Caco-2 (cell line): Measurements from ENCODE around the gene MEGF11. TPM values are rescaled to one million over a fixed set of nuclear protein-coding genes. Genes with fewer than 3 reads are reported as not detected.

ENCODE experiments used
- BruUV-seq: library from RNA; stranded (reverse); fragments of 400-500 nt; replicated peaks from 2 replicates; lab custom pipeline; 2021; lab: Mats Ljungman, UMichigan
- CTCF ChIA-PET: fragments of 300-600 bp; sonication (Branson Sonifier 250); formaldehyde crosslinking; loops from one replicate; lab custom pipeline; 2022; ENCODE audit warnings: antibody characterized with exemption; lab: Charles Lee
- POLR2A ChIA-PET: fragments of 300-600 bp; sonication (Branson Sonifier 250); formaldehyde crosslinking; loops from one replicate; lab custom pipeline; 2022; ENCODE audit warnings: antibody characterized with exemption; lab: Charles Lee
- DNase-seq, 2 experiments: peaks; one replicate each; pipeline versions ENCODE4 v3.0.0 to v3.0.0-alpha.2; 2020 to 2022
- H3K27me3 ChIP-seq: replicated peaks from 2 replicates; pipeline ENCODE4 v1.6.0; 2011; ENCODE audit warnings: low read length; ENCODE audit not compliant: control insufficient read depth, insufficient read depth
- H3K36me3 ChIP-seq: 2 replicates; pipeline ENCODE4 v1.5.1; 2011; ENCODE audit warnings: low read length; ENCODE audit not compliant: control insufficient read depth, insufficient read depth
- H3K4me1 ChIP-seq: fragments of 250-450 bp; sonication (Bioruptor Pico); 2 replicates; pipeline ENCODE4 v1.5.1; 2020; ENCODE audit warnings: mild to moderate bottlenecking
- H3K4me3 ChIP-seq: 2 replicates; pipeline ENCODE4 v1.5.1; 2011; ENCODE audit warnings: low read depth, mild to moderate bottlenecking, control low read depth, low read length
- H3K9me3 ChIP-seq: fragments of 250-450 bp; sonication (Bioruptor Pico); 2 replicates; pipeline ENCODE4 v1.5.1; 2020; ENCODE audit warnings: mild to moderate bottlenecking, moderate library complexity
- H3K27ac Mint-ChIP-seq: one replicate; pipeline ENCODE4 v1.8.0; 2022; ENCODE audit warnings: mixed read lengths; ENCODE audit not compliant: unreplicated experiment
- H3K27me3 Mint-ChIP-seq: one replicate; pipeline ENCODE4 v1.8.0; 2022; ENCODE audit warnings: mixed read lengths; ENCODE audit not compliant: insufficient read depth, unreplicated experiment
- H3K36me3 Mint-ChIP-seq: one replicate; pipeline ENCODE4 v1.8.0; 2022; ENCODE audit warnings: mild to moderate bottlenecking, mixed read lengths; ENCODE audit not compliant: insufficient read depth, unreplicated experiment
- H3K4me1 Mint-ChIP-seq: one replicate; pipeline ENCODE4 v1.8.0; 2022; ENCODE audit warnings: low read depth, mixed read lengths; ENCODE audit not compliant: unreplicated experiment
- H3K4me3 Mint-ChIP-seq: one replicate; pipeline ENCODE4 v1.8.0; 2022; ENCODE audit warnings: mild to moderate bottlenecking, moderate library complexity, mixed read lengths; ENCODE audit not compliant: unreplicated experiment
- H3K9me3 Mint-ChIP-seq: one replicate; pipeline ENCODE4 v1.8.0; 2022; ENCODE audit warnings: mixed read lengths; ENCODE audit not compliant: unreplicated experiment
- CTCF ChIP-seq, 2 experiments: fragments of 200-600 bp in 1 of 2; IDR thresholded peaks; 1 replicate in 1 of 2; 2 replicates in 1 of 2; pipeline versions ENCODE4 v1.5.1 to v1.8.0; 2011 to 2022; ENCODE audit warnings: antibody characterized with exemption in 1 of 2, control low read depth in 1 of 2, inconsistent platforms in 1 of 2, low read depth in 1 of 2, low read length in 1 of 2, mild to moderate bottlenecking in 1 of 2, moderate library complexity in 1 of 2; ENCODE audit not compliant: insufficient read depth in 1 of 2, severe bottlenecking in 1 of 2, unreplicated experiment in 1 of 2
- intact Hi-C: fragments of 100-400 bp; cut with micrococcal nuclease; formaldehyde crosslinking; loops from one replicate; pipeline ENCODE4 v1.10.0; 2022; ENCODE audit not compliant: unreplicated experiment
- total RNA-seq: library from RNA; stranded (reverse); gene quantifications from 2 replicates; pipeline ENCODE4 v1.2.3, GENCODE V29; 2022

The MEGF11 gene
- total RNA-seq, 1 experiment from 2014 or later: 0.66 TPM

DNA sequence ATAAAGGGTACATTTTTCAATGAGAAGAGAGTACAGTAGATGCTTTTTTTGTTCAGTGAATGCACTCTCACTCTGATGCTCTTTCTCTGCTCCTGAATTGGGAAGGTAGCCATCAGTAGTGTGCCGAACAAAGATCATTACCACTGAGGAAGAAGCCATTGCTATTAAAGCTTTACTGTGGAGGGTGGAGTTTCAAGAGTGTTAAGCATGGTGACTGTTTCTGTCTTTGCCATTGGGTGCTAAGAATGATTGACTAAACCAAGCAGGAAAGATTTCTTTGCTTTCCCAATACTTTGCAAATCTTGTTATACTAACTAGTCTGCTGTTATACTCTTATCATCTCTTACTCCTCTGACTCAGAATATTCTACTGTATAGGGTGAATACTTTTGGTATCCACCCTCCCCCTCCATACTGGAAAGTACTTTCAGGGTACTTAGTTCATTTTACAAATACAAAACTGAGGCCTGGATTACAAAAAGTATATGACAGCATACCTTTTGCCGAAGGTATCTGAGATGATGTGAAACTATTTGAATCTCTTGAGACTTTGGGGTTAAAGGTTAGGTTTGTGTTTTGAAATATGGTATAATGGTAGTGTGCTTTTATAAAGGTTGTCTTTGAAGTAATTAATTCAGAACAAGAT is 382.5 kb downstream of the MEGF11 start:
- peaks cover 34% of the 10 kb centered on the region for H3K36me3 Mint-ChIP-seq
- Histone ChIP-seq H3K27me3 (no peaks in the 10 kb centered on the region), H3K9me3 (no peaks in the 10 kb centered on the region), H3K4me3 (peak overlapping the region; percentile 96), H3K4me1 (no peaks in the 10 kb centered on the region), H3K36me3 (no peaks in the 10 kb centered on the region)
- TSS peak; percentile 31 for BruUV-seq
- peaks cover 3% of the 10 kb centered on the region for H3K27me3 Mint-ChIP-seq
- TF ChIP-seq CTCF (IDR thresholded peaks at IDR 0.05; ENCODE audit: insufficient read depth in 1 of 2, low read depth in 1 of 2, low read length in 1 of 2, severe bottlenecking in 1 of 2, unreplicated experiment in 1 of 2): no peak
- POLR2A ChIA-PET: interaction anchor here (1.1 to 2.8 kb wide), 4 partner anchors 31 to 260 kb away, joined by 5 to 29 read pairs (median 11); partner anchors contain the start of genes DENND4A and INTS14
- peak overlapping the region; percentile 98 for H3K4me3 Mint-ChIP-seq
- H3K4me1 Mint-ChIP-seq: peaks cover 10% of the 10 kb centered on the region
- CTCF ChIA-PET: interaction anchor here (1.2 to 2.6 kb wide), 3 partner anchors 31 to 275 kb away, joined by 3 to 9 read pairs (median 4); no protein-coding TSS in a partner anchor
- H3K9me3 Mint-ChIP-seq: no peaks in the 10 kb centered on the region
- H3K27ac Mint-ChIP-seq: peak overlapping the region; percentile 97
- DNase-seq: peak in 1 of 2 experiments; percentile 42
- intact Hi-C loops: loop anchor here (1.0 kb wide), 1 partner anchor 35 kb away; no protein-coding TSS in a partner anchor

DNA sequence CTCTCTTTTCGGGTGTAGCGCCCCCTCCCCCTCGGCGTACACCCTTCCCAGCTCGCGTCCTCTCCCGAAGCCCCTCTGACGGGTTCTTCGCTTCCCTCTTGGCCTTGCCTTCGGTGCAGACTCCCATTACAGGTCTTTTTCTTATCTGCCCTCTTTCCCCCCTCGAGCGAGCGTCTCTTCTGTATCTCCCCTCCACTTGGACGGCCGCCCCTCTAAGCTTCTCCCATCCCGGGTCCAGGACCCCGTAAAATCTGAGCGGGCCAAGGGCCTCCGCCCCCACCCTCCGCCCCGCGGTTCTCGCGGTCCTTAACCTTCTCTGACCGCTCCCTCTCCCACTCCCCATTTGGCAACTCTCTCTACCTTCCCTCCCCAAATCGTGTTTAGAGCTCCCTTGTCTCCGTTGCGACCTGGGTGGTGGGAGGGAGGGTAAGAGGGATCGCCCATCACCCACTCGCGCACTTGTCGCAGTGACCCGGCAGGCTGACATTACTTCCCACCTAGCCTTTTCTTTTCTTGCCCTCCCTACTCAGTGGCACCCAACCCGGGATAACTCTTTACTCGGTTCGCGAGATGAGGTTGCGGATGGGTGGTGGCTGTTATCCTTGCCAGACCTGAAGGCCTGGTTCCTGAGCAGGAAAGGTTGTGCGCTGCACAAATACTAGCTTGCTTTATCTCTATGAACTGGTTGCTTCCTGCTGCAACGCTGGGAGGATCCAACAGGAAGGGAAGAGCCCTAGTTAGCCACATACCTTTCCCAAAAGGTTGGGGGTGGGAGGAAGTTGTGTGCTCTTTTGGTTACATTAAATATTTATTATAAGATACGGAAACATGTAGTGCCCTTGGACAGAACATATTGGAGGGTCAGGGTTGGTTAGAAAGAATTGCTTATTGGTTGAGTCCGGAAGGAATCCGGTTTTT is 383.3 kb downstream of the MEGF11 start:
- Histone ChIP-seq H3K9me3 (no peaks in the 10 kb centered on the region), H3K4me1 (no peaks in the 10 kb centered on the region), H3K27me3 (no peaks in the 10 kb centered on the region), H3K4me3 (peak overlapping the region; percentile 96), H3K36me3 (no peaks in the 10 kb centered on the region)
- peak overlapping the region; percentile 97 for H3K27ac Mint-ChIP-seq
- peaks cover 10% of the 10 kb centered on the region for H3K4me1 Mint-ChIP-seq
- H3K4me3 Mint-ChIP-seq: peak overlapping the region; percentile 98
- H3K36me3 Mint-ChIP-seq: peaks cover 34% of the 10 kb centered on the region
- peak; percentile 62 to 65 for DNase-seq
- ChIA-PET POLR2A (interaction anchor here (0.5 to 2.8 kb wide), 9 partner anchors 32 to 544 kb away, joined by 3 to 29 read pairs (median 5); partner anchors contain the start of genes DENND4A and INTS14), CTCF (interaction anchor here (1.2 to 2.6 kb wide), 7 partner anchors 32 to 274 kb away, joined by 3 to 10 read pairs (median 5); partner anchors contain the start of gene INTS14)
- no peaks in the 10 kb centered on the region for H3K9me3 Mint-ChIP-seq
- TF ChIP-seq CTCF (IDR thresholded peaks at IDR 0.05; ENCODE audit: insufficient read depth in 1 of 2, low read depth in 1 of 2, low read length in 1 of 2, severe bottlenecking in 1 of 2, unreplicated experiment in 1 of 2): peak in 1 of 2 experiments; percentile 20
- peaks cover 3% of the 10 kb centered on the region for H3K27me3 Mint-ChIP-seq
- BruUV-seq: TSS peak; percentile 91
- intact Hi-C loops: loop anchor here (1.0 to 2.0 kb wide), 3 partner anchors 36 to 259 kb away; partner anchors contain the start of gene INTS14
